ENCODE results near the gene CCM2L.

Gene CCM2L

GRCh38 chr20:32068174-32068573, 57.9 kb downstream of the CCM2L start:
- H3K27ac ChIP-seq (ENCODE audit: low read length): no peak overlapping the region

GRCh38 chr20:32069711-32070110, 59.5 kb downstream of the CCM2L start:
- no peak overlapping the region for H3K9ac ChIP-seq (ENCODE audit: low read depth, low read length)
- no peaks in the 10 kb centered on the region for H3K36me3 ChIP-seq (ENCODE audit: insufficient read depth, low read depth, low read length)
- no peaks in the 10 kb centered on the region; the same call in 1 of the 2 replicates for H3K27me3 ChIP-seq (ENCODE audit: insufficient read depth, low read length)
- no peak overlapping the region for H3K4me3 ChIP-seq (ENCODE audit: low read length)
- H3K9me3 ChIP-seq (ENCODE audit: insufficient read depth, low read depth, low read length): no peaks in the 10 kb centered on the region
- H3K27ac ChIP-seq (ENCODE audit: low read length): no peak overlapping the region
- 0 out of 2 replicates have a peak, but pooled peaks cover 4% of the 10 kb centered on the region for H3K4me1 ChIP-seq (ENCODE audit: insufficient read depth, low read length)

More at GRCh38 chr20:32068174-32068573, 57.9 kb downstream of the CCM2L start:
- H3K4me1 ChIP-seq (ENCODE audit: insufficient read depth, low read length): 0 out of 2 replicates have a peak, but pooled peaks cover 4% of the 10 kb centered on the region
- no peaks in the 10 kb centered on the region for H3K27me3 ChIP-seq (ENCODE audit: insufficient read depth, low read length)
- no peaks in the 10 kb centered on the region for H3K36me3 ChIP-seq (ENCODE audit: insufficient read depth, low read depth, low read length)
- H3K4me3 ChIP-seq (ENCODE audit: low read length): no peak overlapping the region
- H3K9me3 ChIP-seq (ENCODE audit: insufficient read depth, low read depth, low read length): no peaks in the 10 kb centered on the region
- no peak overlapping the region for H3K9ac ChIP-seq (ENCODE audit: low read depth, low read length)

GRCh38 chr20:32070282-32070681, 60.0 kb downstream of the CCM2L start:
- Histone ChIP-seq H3K4me1 (ENCODE audit: insufficient read depth, low read length) (0 out of 2 replicates have a peak, but pooled peaks cover 4% of the 10 kb centered on the region), H3K36me3 (ENCODE audit: insufficient read depth, low read depth, low read length) (no peaks in the 10 kb centered on the region), H3K27ac (ENCODE audit: low read length) (no peak overlapping the region), H3K9ac (ENCODE audit: low read depth, low read length) (no peak overlapping the region), H3K4me3 (ENCODE audit: low read length) (no peak overlapping the region), H3K9me3 (ENCODE audit: insufficient read depth, low read depth, low read length) (no peaks in the 10 kb centered on the region), H3K27me3 (ENCODE audit: insufficient read depth, low read length) (no peaks in the 10 kb centered on the region; the same call in 1 of the 2 replicates)

- no peak overlapping the region for H3K27ac ChIP-seq (ENCODE audit: low read length)
- 0 out of 2 replicates have a peak, but pooled peaks cover 4% of the 10 kb centered on the region for H3K4me1 ChIP-seq (ENCODE audit: insufficient read depth, low read length)
- no peaks in the 10 kb centered on the region for H3K36me3 ChIP-seq (ENCODE audit: insufficient read depth, low read depth, low read length)
- H3K9ac ChIP-seq (ENCODE audit: low read depth, low read length): no peak overlapping the region
- H3K27me3 ChIP-seq (ENCODE audit: insufficient read depth, low read length): no peaks in the 10 kb centered on the region; the same call in 1 of the 2 replicates
- no peak overlapping the region for H3K4me3 ChIP-seq (ENCODE audit: low read length)
- no peaks in the 10 kb centered on the region for H3K9me3 ChIP-seq (ENCODE audit: insufficient read depth, low read depth, low read length)
Measured at GRCh38 chr20:32070690-32071213, 60.5 kb downstream of the CCM2L start.

- Histone ChIP-seq H3K9ac (ENCODE audit: low read depth, low read length) (no peak overlapping the region), H3K4me1 (ENCODE audit: insufficient read depth, low read length) (0 out of 2 replicates have a peak, but pooled peaks cover 4% of the 10 kb centered on the region), H3K9me3 (ENCODE audit: insufficient read depth, low read depth, low read length) (no peaks in the 10 kb centered on the region), H3K27ac (ENCODE audit: low read length) (no peak overlapping the region), H3K4me3 (ENCODE audit: low read length) (no peak overlapping the region), H3K27me3 (ENCODE audit: insufficient read depth, low read length) (no peaks in the 10 kb centered on the region; the same call in 1 of the 2 replicates), H3K36me3 (ENCODE audit: insufficient read depth, low read depth, low read length) (no peaks in the 10 kb centered on the region)
Measured at GRCh38 chr20:32071395-32072167, 61.3 kb downstream of the CCM2L start.

GRCh38 chr20:32072168-32072750, 62.0 kb downstream of the CCM2L start:
- no peak overlapping the region for H3K9ac ChIP-seq (ENCODE audit: low read depth, low read length)
- no peak overlapping the region for H3K27ac ChIP-seq (ENCODE audit: low read length)
- H3K9me3 ChIP-seq (ENCODE audit: insufficient read depth, low read depth, low read length): no peaks in the 10 kb centered on the region
- no peaks in the 10 kb centered on the region; the same call in 1 of the 2 replicates for H3K27me3 ChIP-seq (ENCODE audit: insufficient read depth, low read length)
- H3K4me3 ChIP-seq (ENCODE audit: low read length): no peak overlapping the region
- no peaks in the 10 kb centered on the region for H3K36me3 ChIP-seq (ENCODE audit: insufficient read depth, low read depth, low read length)
- 0 out of 2 replicates have a peak, but pooled peaks cover 2% of the 10 kb centered on the region for H3K4me1 ChIP-seq (ENCODE audit: insufficient read depth, low read length)

GRCh38 chr20:32075534-32075933, 65.3 kb downstream of the CCM2L start:
- no peaks in the 10 kb centered on the region for H3K4me1 ChIP-seq (ENCODE audit: insufficient read depth, low read length)
- no peak overlapping the region for H3K9ac ChIP-seq (ENCODE audit: low read depth, low read length)
- H3K27me3 ChIP-seq (ENCODE audit: insufficient read depth, low read length): no peaks in the 10 kb centered on the region; the same call in 1 of the 2 replicates
- no peaks in the 10 kb centered on the region for H3K36me3 ChIP-seq (ENCODE audit: insufficient read depth, low read depth, low read length)
- H3K27ac ChIP-seq (ENCODE audit: low read length): no peak overlapping the region
- no peaks in the 10 kb centered on the region for H3K9me3 ChIP-seq (ENCODE audit: insufficient read depth, low read depth, low read length)
- no peak overlapping the region for H3K4me3 ChIP-seq (ENCODE audit: low read length)

- H3K4me1 ChIP-seq (ENCODE audit: insufficient read depth, low read length): no peaks in the 10 kb centered on the region
- H3K27me3 ChIP-seq (ENCODE audit: insufficient read depth, low read length): no peaks in the 10 kb centered on the region; the same call in 1 of the 2 replicates
- H3K9me3 ChIP-seq (ENCODE audit: insufficient read depth, low read depth, low read length): no peaks in the 10 kb centered on the region
- H3K27ac ChIP-seq (ENCODE audit: low read length): no peak overlapping the region
- H3K4me3 ChIP-seq (ENCODE audit: low read length): no peak overlapping the region
- H3K9ac ChIP-seq (ENCODE audit: low read depth, low read length): no peak overlapping the region
- no peaks in the 10 kb centered on the region for H3K36me3 ChIP-seq (ENCODE audit: insufficient read depth, low read depth, low read length)
Measured at GRCh38 chr20:32077190-32077589, 67.0 kb downstream of the CCM2L start.

- Histone ChIP-seq H3K27me3 (ENCODE audit: insufficient read depth, low read length) (no peaks in the 10 kb centered on the region; the same call in 1 of the 2 replicates), H3K4me1 (ENCODE audit: insufficient read depth, low read length) (no peaks in the 10 kb centered on the region), H3K36me3 (ENCODE audit: insufficient read depth, low read depth, low read length) (no peaks in the 10 kb centered on the region), H3K9me3 (ENCODE audit: insufficient read depth, low read depth, low read length) (no peaks in the 10 kb centered on the region), H3K4me3 (ENCODE audit: low read length) (no peak overlapping the region), H3K27ac (ENCODE audit: low read length) (no peak overlapping the region), H3K9ac (ENCODE audit: low read depth, low read length) (no peak overlapping the region)
Measured at GRCh38 chr20:32078322-32078721, 68.1 kb downstream of the CCM2L start.

GRCh38 chr20:32078791-32079190, 68.6 kb downstream of the CCM2L start:
- H3K4me3 ChIP-seq (ENCODE audit: low read length): no peak overlapping the region
- no peaks in the 10 kb centered on the region; the same call in 1 of the 2 replicates for H3K27me3 ChIP-seq (ENCODE audit: insufficient read depth, low read length)
- no peak overlapping the region for H3K27ac ChIP-seq (ENCODE audit: low read length)
- no peaks in the 10 kb centered on the region for H3K36me3 ChIP-seq (ENCODE audit: insufficient read depth, low read depth, low read length)
- no peaks in the 10 kb centered on the region for H3K4me1 ChIP-seq (ENCODE audit: insufficient read depth, low read length)
- no peak overlapping the region for H3K9ac ChIP-seq (ENCODE audit: low read depth, low read length)
- H3K9me3 ChIP-seq (ENCODE audit: insufficient read depth, low read depth, low read length): no peaks in the 10 kb centered on the region

GRCh38 chr20:32079655-32080109, 69.4 kb downstream of the CCM2L start:
- Histone ChIP-seq H3K36me3 (ENCODE audit: insufficient read depth, low read depth, low read length) (no peaks in the 10 kb centered on the region), H3K4me1 (ENCODE audit: insufficient read depth, low read length) (no peaks in the 10 kb centered on the region), H3K9ac (ENCODE audit: low read depth, low read length) (no peak overlapping the region), H3K4me3 (ENCODE audit: low read length) (no peak overlapping the region), H3K9me3 (ENCODE audit: insufficient read depth, low read depth, low read length) (no peaks in the 10 kb centered on the region), H3K27ac (ENCODE audit: low read length) (no peak overlapping the region), H3K27me3 (ENCODE audit: insufficient read depth, low read length) (no peaks in the 10 kb centered on the region; the same call in 1 of the 2 replicates)
